C1 segment of cervical spinal cord (tissue), 14 donors: ENCODE results near the gene QSOX1.
"Not testable (repeated sequence)": the region's sequence is repeated elsewhere in the genome, so short reads cannot be mapped to it uniquely, and the experiment has no call there.

ENCODE experiments used
- DNase-seq, 14 donors: peaks; one replicate each; lab custom pipeline; 2025; lab: John Stamatoyannopoulos, UW

The QSOX1 gene, protein sequence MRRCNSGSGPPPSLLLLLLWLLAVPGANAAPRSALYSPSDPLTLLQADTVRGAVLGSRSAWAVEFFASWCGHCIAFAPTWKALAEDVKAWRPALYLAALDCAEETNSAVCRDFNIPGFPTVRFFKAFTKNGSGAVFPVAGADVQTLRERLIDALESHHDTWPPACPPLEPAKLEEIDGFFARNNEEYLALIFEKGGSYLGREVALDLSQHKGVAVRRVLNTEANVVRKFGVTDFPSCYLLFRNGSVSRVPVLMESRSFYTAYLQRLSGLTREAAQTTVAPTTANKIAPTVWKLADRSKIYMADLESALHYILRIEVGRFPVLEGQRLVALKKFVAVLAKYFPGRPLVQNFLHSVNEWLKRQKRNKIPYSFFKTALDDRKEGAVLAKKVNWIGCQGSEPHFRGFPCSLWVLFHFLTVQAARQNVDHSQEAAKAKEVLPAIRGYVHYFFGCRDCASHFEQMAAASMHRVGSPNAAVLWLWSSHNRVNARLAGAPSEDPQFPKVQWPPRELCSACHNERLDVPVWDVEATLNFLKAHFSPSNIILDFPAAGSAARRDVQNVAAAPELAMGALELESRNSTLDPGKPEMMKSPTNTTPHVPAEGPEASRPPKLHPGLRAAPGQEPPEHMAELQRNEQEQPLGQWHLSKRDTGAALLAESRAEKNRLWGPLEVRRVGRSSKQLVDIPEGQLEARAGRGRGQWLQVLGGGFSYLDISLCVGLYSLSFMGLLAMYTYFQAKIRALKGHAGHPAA

DNA sequence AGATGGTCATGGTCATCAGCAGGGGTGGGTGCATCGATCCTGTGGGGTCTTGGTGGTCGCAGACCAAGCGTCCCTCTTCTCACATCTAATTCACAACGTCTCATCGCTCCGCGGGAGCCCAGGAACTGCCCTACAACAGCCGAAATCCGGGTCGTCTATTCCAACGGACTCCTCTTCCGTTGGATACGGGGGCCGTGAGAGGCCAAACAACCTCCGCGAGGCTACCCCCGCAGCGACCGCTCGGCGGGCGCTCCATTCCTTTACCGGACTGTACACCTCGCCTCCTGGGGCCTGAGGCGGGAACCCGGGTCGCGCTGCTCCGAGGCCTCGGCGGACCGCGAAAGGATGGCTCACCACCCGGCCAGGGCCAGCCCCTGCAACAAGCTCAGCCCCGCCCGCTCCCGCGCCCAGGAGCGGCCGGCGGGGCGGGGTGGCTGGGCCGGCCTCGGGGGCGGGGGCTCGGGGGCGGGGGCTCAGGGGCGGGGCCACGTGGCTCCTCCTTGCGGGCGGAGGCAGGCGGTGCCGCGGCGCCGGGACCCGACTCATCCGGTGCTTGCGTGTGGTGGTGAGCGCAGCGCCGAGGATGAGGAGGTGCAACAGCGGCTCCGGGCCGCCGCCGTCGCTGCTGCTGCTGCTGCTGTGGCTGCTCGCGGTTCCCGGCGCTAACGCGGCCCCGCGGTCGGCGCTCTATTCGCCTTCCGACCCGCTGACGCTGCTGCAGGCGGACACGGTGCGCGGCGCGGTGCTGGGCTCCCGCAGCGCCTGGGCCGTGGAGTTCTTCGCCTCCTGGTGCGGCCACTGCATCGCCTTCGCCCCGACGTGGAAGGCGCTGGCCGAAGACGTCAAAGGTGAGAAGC, at the start of gene QSOX1:
Gene QSOX1, plus strand, starts transcription at position 545 of the 857 bp plus-strand sequence. Its CDS starts 39 bp downstream, at position 584.
- peak; percentile 32 to 98 (median 91) for DNase-seq

DNA sequence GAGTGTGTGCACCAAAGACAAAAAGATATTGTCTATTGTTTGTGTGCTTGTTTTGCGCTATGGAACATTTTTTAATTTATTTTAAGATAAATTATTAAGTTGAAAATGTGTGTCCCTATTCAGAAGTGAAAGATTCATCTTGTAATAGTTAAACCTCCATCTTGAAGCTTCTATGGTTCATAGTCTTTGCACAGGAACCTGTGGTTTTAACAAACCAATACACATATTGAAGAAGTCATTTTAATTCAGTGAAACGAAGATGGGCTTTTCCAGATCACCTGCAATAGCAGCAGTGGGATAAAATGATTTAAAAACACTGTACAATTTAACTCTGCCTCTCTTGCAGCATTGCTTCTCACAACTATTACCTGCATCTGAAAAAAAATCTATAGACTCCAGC, 42.6 kb upstream of the QSOX1 start:
- DNase-seq = no peak

DNA sequence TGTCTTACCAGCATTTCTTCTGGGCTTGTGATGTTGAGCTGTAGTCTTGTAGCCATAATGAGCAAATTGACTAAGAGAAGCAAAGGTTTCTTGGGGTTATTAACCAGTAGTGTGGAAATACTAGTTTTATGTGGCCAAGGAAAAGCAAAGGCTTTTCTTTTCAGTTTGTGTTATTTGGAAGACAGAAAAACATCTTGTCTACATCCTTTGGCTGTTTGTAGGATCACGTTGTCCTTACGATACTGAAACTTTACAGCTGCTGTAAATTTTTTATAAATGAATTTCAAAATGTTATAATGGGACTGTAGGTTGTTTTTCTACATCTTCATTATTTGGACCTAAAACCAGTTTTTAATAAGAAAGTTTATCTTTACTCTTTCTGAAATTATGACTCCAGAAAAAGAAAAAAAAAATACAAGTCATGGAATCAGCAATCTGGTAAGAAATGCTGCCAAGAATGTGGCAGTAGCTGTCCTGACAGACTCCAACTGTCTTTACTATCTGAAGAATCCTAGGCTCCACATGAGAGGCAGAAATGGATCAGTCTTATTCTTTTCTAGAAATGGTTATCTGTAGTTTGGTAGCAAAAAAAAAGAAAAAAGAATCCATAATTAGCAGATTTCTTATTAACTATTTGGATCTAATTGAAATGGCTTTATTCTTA, 41.6 kb upstream of the QSOX1 start:
- no peak for DNase-seq

DNA sequence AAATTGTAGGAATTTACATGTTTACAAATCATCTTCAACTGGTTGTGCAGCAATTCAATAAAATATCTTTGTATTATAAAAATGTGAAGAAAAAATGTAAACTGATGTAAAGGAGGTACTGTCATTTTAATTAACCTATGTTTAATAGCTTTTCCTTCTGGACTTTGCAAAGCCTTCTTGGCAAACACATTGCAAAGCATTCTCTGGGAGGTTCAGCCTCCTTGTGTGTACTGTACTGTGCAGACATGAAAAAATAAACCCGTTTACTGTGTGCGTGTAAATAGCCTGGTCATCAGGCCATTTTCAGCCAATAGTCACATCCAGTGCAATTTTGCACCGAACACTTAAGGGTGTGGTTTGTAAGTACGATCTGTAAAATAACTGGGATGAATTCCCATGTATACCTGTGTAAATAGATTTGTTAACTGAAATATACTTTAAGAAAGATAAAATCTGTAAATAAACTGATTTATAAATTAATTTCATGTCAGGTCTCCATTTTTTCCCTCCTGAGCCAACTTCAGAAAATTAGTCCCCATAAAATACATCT, 40.2 kb upstream of the QSOX1 start:
- no peak for DNase-seq

DNA sequence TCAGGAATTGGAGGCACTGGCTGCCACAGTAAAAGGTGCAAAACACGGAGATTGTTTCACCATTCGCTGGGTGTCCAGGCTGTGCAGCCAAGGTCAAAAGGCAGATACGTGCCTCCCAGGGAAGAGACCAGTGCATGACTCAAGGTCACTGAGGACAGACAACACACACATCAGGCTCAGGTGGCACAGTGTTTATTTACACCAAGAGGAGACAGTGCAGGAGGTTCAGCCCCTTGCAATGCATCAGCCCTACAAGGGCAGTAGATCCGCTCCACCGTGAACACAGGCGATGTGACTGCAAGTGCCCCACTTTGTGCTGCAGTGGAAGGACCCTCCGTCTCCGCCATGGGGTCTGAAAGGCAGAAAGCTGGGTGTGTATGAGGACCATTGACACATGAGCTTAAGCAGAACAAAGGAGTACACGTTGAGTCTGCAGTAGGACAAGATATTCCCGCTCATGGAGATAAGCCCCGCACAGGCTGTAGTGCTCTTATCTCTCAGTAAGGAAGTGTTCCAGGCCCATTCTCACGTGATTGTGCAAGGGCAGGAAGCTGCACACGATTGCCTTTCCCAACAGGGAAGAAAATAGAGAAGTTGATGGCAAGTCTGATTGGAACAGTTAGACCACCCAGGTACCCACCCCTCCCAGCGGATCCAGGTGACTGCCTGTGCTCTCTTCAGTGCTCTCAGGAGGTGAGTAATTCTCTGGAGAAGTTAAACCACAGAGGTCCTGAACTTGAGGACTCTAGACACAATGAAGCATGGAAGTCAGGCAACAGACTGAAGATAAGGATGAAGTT, 37.5 kb upstream of the QSOX1 start:
- no peak for DNase-seq

DNA sequence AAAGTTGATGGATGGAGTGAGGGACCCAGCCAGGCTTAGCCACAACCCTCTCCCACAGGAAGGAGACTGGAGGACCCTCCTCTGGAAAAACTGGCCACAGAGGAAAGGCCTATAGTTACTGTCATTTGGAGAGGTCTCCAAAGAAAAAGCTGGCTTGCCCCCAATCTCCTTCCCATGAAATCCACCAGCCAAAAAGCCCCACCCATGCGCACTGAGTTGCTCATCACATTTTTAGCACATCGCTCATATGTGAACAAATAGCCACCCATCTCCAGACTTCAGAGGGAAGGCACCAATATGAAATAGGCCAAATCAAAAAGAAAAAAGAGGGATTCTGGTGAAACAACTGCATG, 36.9 kb upstream of the QSOX1 start:
- DNase-seq = no peak

DNA sequence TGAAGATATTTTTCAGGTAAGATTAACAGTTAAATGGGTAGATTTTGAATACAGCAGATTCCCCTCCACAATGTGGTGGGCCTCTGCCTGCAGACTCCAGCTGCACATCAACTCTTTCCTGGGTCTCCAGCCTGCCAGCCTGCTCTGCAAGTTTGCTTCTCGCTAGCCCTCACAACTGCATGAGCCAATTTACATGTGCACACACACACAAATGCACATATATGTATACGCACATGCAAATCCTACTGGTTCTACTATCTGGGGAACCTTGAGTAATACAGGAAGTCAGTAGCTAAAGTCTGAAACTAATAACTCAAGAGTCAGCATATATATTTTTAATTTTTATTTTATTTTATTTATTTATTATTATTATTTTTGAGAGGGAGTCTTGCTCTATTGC, 34.8 kb upstream of the QSOX1 start:
- no peak for DNase-seq

DNA sequence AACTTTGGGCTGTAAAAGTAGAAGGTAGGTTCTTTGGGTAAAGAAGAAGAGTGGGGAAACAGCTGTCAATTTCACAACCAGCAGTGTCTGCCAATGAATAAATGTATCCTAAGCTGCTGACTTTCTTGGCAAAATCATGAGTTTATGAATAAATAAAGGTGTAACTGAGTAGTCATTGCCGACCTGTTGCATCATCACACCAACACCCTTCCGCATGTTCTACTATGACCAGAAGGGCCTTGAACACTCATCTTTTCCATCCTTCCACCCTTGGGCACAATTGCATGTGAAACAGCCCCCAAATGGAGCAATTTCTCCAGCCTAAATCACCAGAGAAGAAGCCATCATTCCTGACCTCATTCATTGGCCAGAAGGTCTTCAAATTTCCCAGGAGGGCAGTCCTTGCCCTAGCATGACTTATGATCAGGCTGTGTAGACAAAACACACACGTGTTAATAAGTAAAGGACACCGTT, 31.2 kb upstream of the QSOX1 start:
- DNase-seq = no peak

DNA sequence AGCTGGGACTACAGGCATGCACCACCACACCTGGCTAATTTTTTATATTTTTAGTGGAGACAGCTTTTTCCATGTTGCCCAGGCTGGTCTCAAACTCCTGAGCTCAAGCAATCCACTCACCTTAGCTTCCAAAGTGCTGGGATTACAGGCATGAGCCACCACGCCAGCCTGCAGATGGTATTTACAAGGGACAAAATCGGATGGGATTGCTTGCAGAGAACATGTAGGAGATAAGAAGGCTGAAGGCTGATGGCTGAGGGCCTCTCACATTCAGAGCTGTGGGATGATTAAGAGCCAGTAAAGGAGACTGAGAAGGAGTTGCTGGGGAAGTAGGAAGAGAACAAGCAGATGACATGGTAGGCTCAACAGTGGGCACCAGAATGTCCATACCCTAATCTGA, 24.0 kb upstream of the QSOX1 start:
- no peak for DNase-seq

DNA sequence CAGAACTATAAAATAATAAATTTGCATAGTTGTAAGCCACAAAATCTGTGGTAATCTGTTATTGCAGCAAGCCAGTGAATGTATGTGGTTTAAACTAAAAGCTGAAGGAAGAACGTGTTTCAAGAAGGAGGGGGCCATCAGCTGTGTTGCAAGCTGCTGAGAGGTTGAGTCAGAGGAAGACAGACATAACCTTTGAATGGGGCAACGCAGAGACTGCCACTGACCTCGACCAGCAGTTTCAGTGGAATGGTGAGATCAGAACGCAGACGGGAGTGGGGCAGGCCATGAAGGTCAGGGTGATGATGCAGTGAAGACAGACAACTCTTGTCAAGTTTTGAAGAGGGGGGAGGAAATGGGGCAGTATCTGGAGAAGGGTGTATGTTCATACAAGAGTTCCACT, 23.2 kb upstream of the QSOX1 start:
- no peak for DNase-seq

DNA sequence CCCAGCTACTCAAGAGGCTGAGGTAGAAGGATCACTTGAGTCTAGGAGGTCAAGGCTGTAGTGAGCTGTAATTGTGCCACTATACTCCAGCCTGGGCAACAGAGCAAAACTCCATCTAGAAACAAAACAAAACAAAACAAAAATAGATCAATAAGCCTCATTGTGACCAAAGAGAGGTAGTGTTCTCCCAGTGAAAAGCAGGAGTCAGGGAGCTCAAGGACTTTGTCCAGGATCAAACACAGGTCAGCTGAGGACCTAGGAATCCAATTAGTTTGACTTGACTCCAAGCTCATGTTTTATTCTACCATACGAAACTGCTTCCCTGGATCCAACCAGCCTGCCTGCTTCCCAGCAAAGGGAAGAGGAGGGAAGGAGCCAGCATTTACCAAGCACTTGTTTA, 21.5 kb upstream of the QSOX1 start:
- no peak for DNase-seq

DNA sequence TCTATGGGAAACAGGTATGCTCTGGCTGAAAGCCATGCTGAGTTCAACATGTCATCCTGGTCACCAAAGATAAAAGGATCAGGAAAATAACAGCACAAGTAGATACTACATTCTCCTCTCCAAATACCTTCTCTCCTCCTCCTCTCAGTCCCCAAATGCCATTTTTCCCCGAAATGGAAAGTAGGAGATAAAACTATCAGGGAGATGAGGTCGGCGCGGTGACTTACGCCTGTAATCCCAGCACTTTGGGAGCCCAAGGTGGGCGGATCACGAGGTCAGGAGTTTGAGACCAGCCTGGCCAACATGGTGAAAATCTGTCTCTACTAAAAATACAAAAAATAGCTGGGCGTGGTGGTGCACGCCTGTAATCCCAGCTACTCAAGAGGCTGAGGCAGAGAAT, 21.0 kb upstream of the QSOX1 start:
- DNase-seq = not testable (repeated sequence)

DNA sequence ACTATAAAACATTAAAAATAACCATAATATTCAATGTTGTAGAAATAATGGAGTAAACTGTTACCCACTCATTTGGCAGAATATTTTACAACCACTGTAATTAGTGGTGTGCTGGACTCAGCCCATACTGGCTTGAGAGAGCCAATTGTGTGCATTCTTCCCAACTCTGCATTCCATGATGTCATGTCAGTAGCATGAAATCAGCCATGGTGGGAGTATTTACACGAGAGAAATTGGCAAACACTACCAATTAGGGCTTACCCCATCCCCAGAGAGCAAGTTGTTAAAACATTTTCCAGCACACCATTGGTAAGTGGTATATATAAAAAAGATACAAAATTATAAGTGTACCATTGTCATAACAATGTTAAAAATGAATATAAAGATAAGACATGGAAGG, 19.1 kb upstream of the QSOX1 start:
- no peak for DNase-seq

DNA sequence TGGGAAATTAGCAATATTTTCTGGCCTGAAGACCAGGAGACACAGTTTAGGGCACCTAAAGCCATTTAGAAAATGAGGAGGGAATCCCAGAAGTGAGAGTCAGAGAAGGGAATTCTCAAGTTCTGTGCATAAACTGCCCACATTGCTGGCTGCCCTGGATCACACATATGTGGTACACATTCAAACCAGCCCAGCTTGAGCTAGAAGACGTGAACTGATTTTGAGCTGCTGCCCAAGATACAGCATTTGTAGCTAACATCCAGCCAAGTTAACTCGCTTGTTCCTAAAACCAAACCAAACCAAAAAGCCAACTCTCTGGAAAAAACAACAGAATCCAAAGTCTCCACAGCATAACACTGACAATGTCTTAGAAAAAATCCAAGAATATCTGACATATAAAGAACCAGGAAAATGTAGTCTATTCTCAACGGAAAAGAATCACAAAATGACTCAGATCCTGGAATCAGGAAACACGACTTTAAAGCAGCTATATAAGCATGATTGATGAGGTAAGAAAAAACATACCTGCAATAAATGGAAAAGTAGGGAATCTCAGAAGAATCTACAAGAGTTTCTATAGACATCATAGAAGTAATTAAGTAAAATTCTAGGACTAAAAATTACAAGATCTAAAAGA, 18.2 kb upstream of the QSOX1 start:
- DNase-seq = no peak

DNA sequence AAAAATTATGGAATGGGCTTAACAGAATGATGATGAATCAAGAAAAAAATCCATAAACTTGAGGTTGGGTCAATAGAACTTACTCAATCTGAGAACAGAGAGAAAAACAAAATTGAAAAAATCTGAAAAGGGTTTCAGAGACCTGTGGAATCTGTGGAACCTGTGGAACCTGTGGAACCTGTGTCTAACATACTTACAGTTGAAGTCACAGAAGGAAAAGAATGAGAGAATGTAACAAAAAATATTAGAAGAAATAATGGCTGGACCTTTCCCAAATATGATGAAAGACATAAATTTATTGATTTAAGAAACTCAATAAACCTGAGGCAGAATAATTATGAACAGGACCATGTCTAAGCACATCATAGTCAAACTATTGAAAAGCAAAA, 17.7 kb upstream of the QSOX1 start:
- no peak for DNase-seq

DNA sequence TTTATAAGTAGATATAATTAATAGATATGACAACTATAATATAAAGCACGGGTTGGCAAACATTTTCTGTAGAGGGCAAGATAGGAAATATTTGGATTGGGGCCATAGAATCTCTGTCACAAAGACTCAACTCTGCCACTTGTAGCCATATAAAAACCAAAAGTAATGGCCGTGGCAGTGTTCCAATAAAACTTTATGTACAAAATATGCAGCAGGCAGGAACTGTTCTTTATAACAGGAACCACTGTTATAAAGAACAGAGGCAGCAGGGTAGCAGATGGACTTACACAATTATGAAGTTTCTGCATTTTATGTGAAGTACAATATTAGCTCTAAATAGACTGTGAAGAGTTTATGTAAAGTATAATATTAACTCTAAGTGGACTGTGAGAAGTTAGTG, 16.9 kb upstream of the QSOX1 start:
- no peak for DNase-seq

DNA sequence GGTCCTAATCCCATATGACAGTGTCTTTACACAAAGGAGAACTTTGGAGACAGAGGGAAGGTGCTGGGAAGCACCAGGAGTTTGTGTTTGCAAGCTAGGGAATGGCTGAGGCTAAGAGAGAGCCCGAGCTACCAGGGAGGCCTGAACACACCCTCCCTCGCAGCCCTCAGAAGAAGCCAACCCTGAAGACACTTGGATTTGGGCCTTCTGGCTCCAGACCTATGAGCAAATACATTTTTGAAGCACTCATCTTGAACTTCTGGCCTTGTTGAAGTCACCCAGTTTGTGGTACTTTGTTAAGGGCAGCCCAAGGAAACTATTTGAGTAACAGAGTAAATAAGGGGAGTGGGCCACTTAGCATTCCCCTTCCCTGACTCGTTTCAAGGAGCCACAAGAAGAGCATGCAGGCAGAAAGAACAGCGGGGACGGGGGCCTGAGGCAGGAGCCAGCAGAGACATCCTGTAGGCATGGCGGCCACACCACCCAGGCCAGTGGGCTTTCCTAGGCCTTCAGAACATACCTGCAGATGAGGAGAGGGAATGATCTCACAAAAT, 13.2 kb upstream of the QSOX1 start:
- no peak for DNase-seq

DNA sequence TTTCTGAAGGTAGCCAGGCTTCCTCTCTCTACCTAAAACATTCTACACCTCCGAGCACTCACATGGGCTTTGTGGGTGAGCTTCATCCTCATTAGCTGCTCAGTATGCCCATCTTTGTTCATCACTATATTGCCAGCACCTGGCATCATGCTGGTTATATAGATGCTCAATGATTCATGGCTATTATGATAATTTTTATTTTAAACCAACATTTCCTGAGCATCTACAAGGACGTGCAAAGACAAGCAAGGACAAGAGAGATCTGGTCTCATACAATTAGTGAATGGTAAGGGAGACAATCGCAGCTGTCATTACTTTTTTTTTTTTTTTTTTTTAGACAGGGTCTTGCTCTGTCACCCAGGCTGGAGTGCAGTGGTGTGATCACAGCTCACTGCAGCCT, 11.3 kb upstream of the QSOX1 start:
- DNase-seq = no peak

DNA sequence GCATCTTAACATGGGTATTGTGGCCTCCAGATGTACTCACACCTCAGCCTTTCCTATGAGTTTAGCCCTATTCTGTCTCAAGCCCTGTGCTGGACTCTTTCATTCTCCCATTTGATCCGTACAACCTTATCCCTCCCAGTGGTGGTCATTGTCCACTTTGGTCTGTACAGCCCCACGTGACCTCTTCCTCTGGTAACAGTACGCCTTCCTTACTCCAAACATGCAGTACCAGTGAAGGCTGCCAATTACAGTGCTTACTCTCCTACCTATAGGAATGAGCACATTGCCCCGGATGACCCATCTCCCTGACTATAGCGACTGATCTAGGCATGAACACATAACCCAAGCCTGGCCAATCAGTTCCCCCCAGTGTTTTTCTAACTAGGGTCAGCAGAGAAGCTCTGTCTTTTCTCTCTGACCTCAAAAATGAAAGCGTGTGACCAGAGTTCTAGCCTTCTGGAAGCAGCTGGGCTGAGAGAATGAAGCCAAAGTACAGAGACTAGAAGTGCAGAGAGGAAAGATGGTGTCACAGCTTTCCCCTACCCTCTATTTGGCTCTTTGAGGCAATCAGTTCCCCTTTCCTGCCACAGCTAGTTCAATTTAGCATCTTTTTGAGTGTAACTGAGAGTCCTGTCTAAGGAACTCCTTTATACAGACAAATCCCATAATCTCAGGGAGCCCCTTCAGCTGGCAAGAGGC, 9.9 kb upstream of the QSOX1 start:
- DNase-seq = no peak
